NCI-H1092 (cell line): Measurements from ENCODE around the gene ZNF705A.
"Not testable (repeated sequence)": the region's sequence is repeated elsewhere in the genome, so short reads cannot be mapped to it uniquely, and the experiment has no call there.

Experiments used
- DNase-seq: peaks from one replicate; lab custom pipeline; 2025; lab: John Stamatoyannopoulos, UW

The ZNF705A gene

GRCh38 chr12:8156845-8157244, at the start of gene ZNF705A:
Gene ZNF705A, plus strand, starts transcription at chr12:8157015. Its CDS starts 15,611 bp downstream, at chr12:8172626.
- no peak for DNase-seq

- DNase-seq: peak; percentile 59
Observed at GRCh38 chr12:8108808-8109398, 47.9 kb upstream of the ZNF705A start.

GRCh38 chr12:8113117-8113516, 43.7 kb upstream of the ZNF705A start:
- DNase-seq: not testable (repeated sequence)

GRCh38 chr12:8120072-8120713, 36.6 kb upstream of the ZNF705A start:
- DNase-seq: no peak

GRCh38 chr12:8123124-8123912, 33.5 kb upstream of the ZNF705A start, which contains the start of gene CLEC4A:
Gene CLEC4A, plus strand, starts transcription at chr12:8123617. Its CDS starts 262 bp downstream, at chr12:8123879.
- DNase-seq: no peak

GRCh38 chr12:8127138-8127537, 29.7 kb upstream of the ZNF705A start:
- no peak for DNase-seq

- DNase-seq: not testable (repeated sequence)
Observed at GRCh38 chr12:8133636-8134397, 23.0 kb upstream of the ZNF705A start.

- DNase-seq: not testable (repeated sequence)
Observed at GRCh38 chr12:8134398-8134930, 22.4 kb upstream of the ZNF705A start.

GRCh38 chr12:8141647-8142046, 15.2 kb upstream of the ZNF705A start:
- DNase-seq: not testable (repeated sequence)

GRCh38 chr12:8143261-8143660, 13.6 kb upstream of the ZNF705A start:
- DNase-seq: no peak

GRCh38 chr12:8145754-8146441, 10.9 kb upstream of the ZNF705A start:
- no peak for DNase-seq

- no peak for DNase-seq
Observed at GRCh38 chr12:8146442-8146771, 10.4 kb upstream of the ZNF705A start.

GRCh38 chr12:8154526-8154925, 2.3 kb upstream of the ZNF705A start:
- no peak for DNase-seq

GRCh38 chr12:8156416-8156815, 399 bp upstream of the ZNF705A start:
- DNase-seq: no peak

GRCh38 chr12:8157484-8158198, 826 bp downstream of the ZNF705A start:
- DNase-seq: no peak

- DNase-seq: not testable (repeated sequence)
Observed at GRCh38 chr12:8172911-8173310, 16.1 kb downstream of the ZNF705A start.

- DNase-seq: peak; percentile 61
Observed at GRCh38 chr12:8179989-8180585, 23.3 kb downstream of the ZNF705A start.

GRCh38 chr12:8181271-8181670, 24.5 kb downstream of the ZNF705A start:
- not testable (repeated sequence) for DNase-seq

GRCh38 chr12:8182923-8183322, 26.1 kb downstream of the ZNF705A start:
- not testable (repeated sequence) for DNase-seq

- not testable (repeated sequence) for DNase-seq
Observed at GRCh38 chr12:8183346-8183745, 26.5 kb downstream of the ZNF705A start.
